MM.1S (cell line): ENCODE results near the gene KHSRP.

ENCODE experiments used
- DNase-seq: peaks from one replicate; pipeline ENCODE4 v3.0.0-alpha.2; 2015
- H2AFZ ChIP-seq: fragments of 300-600 bp; sonication (generic); 2 replicates; pipeline ENCODE4 v1.6.0; 2016; ENCODE audit warnings: antibody characterized with exemption, low read length
- H3F3A ChIP-seq: fragments of 300-600 bp; sonication (generic); 2 replicates; pipeline ENCODE4 v1.6.1; 2016; ENCODE audit warnings: mild to moderate bottlenecking, antibody characterized with exemption, low read length, moderate library complexity, mixed read lengths; ENCODE audit not compliant: insufficient read depth
- H3K27ac ChIP-seq: fragments of 300-600 bp; sonication (generic); 2 replicates; pipeline ENCODE4 v1.5.1; 2016; ENCODE audit warnings: mild to moderate bottlenecking, low read length
- H3K27me3 ChIP-seq: fragments of 300-600 bp; sonication (generic); replicated peaks from 2 replicates; pipeline ENCODE4 v1.6.0; 2016; ENCODE audit warnings: low read length; ENCODE audit not compliant: insufficient read depth
- H3K36me3 ChIP-seq: fragments of 300-600 bp; sonication (generic); replicated peaks from 2 replicates; pipeline ENCODE4 v1.6.1; 2016; ENCODE audit warnings: mild to moderate bottlenecking, low read length, mixed read lengths; ENCODE audit not compliant: insufficient read depth
- H3K4me1 ChIP-seq: fragments of 300-600 bp; sonication (generic); 2 replicates; pipeline ENCODE4 v1.6.1; 2016; ENCODE audit warnings: low read length, mixed read lengths
- H3K4me2 ChIP-seq: fragments of 300-600 bp; sonication (generic); 2 replicates; pipeline ENCODE4 v1.6.0; 2016; ENCODE audit warnings: low read depth, low read length
- H3K4me3 ChIP-seq: fragments of 300-600 bp; sonication (generic); 2 replicates; pipeline ENCODE4 v1.5.1; 2016; ENCODE audit warnings: low read length, mixed read lengths
- H3K79me2 ChIP-seq: fragments of 300-600 bp; sonication (generic); 2 replicates; pipeline ENCODE4 v1.6.1; 2016; ENCODE audit warnings: mixed run types, low read length, mixed read lengths
- H3K9ac ChIP-seq: fragments of 300-600 bp; sonication (generic); 2 replicates; pipeline ENCODE4 v1.6.1; 2016; ENCODE audit warnings: low read length, mixed read lengths
- H3K9me2 ChIP-seq: fragments of 300-600 bp; sonication (generic); replicated peaks from 2 replicates; pipeline ENCODE4 v1.6.1; 2016; ENCODE audit warnings: mild to moderate bottlenecking, low read length, mixed read lengths; ENCODE audit not compliant: insufficient read depth
- H3K9me3 ChIP-seq: fragments of 300-600 bp; sonication (generic); replicated peaks from 2 replicates; pipeline ENCODE4 v1.6.1; 2016; ENCODE audit warnings: mild to moderate bottlenecking, low read length, mixed read lengths; ENCODE audit not compliant: insufficient read depth
- H4K20me1 ChIP-seq: fragments of 300-600 bp; sonication (generic); 2 replicates; pipeline ENCODE4 v1.6.1; 2016; ENCODE audit warnings: mild to moderate bottlenecking, low read length, moderate library complexity, mixed read lengths; ENCODE audit not compliant: insufficient read depth
- EZH2 ChIP-seq: fragments of 300-600 bp; sonication (generic); optimal IDR thresholded peaks from 2 replicates; pipeline ENCODE3; 2017; ENCODE audit warnings: low read depth, mild to moderate bottlenecking, antibody characterized with exemption, low read length, mixed read lengths
- EZH2phosphoT487 ChIP-seq: fragments of 300-600 bp; sonication (generic); IDR thresholded peaks from 2 replicates; pipeline ENCODE4 v1.6.1; 2018; ENCODE audit warnings: antibody characterized with exemption, low read length
- TF ChIP-seq, protein P1 (sequence below): fragments of 300-600 bp; sonication (generic); IDR thresholded peaks from 2 replicates; pipeline ENCODE4 v1.5.1; 2016; ENCODE audit warnings: antibody characterized with exemption, low read length, mixed read lengths

KHSRP gene

GRCh38 chr19:6471076-6471475 is 46.5 kb upstream of the KHSRP start:
- Histone ChIP-seq H3K4me2 (no peak overlapping the region), H3K36me3 (no peaks in the 10 kb centered on the region), H3K9ac (no peak overlapping the region), H3K79me2 (no peaks in the 10 kb centered on the region), H4K20me1 (no peaks in the 10 kb centered on the region), H3K27ac (no peak overlapping the region), H3K4me1 (no peaks in the 10 kb centered on the region), H3K4me3 (no peak overlapping the region), H3K9me3 (no peaks in the 10 kb centered on the region), H3F3A (no peaks in the 10 kb centered on the region), H3K9me2 (no peaks in the 10 kb centered on the region), H3K27me3 (no peaks in the 10 kb centered on the region), H2AFZ (no peak overlapping the region)
- no peak for TF ChIP-seq EZH2phosphoT487
- no peak for TF ChIP-seq EZH2
- TF ChIP-seq, protein P1, sequence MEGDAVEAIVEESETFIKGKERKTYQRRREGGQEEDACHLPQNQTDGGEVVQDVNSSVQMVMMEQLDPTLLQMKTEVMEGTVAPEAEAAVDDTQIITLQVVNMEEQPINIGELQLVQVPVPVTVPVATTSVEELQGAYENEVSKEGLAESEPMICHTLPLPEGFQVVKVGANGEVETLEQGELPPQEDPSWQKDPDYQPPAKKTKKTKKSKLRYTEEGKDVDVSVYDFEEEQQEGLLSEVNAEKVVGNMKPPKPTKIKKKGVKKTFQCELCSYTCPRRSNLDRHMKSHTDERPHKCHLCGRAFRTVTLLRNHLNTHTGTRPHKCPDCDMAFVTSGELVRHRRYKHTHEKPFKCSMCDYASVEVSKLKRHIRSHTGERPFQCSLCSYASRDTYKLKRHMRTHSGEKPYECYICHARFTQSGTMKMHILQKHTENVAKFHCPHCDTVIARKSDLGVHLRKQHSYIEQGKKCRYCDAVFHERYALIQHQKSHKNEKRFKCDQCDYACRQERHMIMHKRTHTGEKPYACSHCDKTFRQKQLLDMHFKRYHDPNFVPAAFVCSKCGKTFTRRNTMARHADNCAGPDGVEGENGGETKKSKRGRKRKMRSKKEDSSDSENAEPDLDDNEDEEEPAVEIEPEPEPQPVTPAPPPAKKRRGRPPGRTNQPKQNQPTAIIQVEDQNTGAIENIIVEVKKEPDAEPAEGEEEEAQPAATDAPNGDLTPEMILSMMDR = no peak
- no peak for DNase-seq

DNA sequence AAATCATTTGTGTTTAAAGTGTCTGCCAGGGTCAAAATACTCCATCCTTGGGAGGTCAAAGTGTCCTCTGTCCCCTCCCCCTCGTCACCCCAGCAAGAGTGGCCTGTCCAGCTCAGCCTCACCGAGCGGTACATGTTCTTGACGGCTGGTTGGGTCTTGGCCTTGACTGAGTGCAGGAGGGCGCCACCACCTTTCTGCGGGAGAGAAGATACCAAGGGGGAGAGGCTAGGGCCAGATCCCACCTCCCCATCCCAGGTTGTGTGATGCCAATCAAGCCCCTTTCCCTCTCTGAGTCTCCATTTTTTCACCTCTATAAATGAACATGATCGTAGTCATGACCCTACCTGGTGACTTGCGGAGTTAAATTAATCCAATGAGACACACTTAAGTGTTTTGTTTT is 45.6 kb upstream of the KHSRP start:
- H3K27ac ChIP-seq = no peak overlapping the region
- H3K9me2 ChIP-seq = no peaks in the 10 kb centered on the region
- H4K20me1 ChIP-seq = no peaks in the 10 kb centered on the region
- H3K36me3 ChIP-seq = no peaks in the 10 kb centered on the region
- H3K4me1 ChIP-seq = no peaks in the 10 kb centered on the region
- H3K79me2 ChIP-seq = no peaks in the 10 kb centered on the region
- H3K4me2 ChIP-seq = no peak overlapping the region
- no peaks in the 10 kb centered on the region for H3F3A ChIP-seq
- no peak overlapping the region for H3K9ac ChIP-seq
- no peaks in the 10 kb centered on the region for H3K27me3 ChIP-seq
- TF ChIP-seq, protein P1 = no peak
- TF ChIP-seq EZH2 (no peak), EZH2phosphoT487 (no peak)
- DNase-seq = no peak
- H2AFZ ChIP-seq = no peak overlapping the region
- H3K9me3 ChIP-seq = no peaks in the 10 kb centered on the region
- H3K4me3 ChIP-seq = no peak overlapping the region

GRCh38 chr19:6467384-6467783 is 42.8 kb upstream of the KHSRP start:
- H3F3A ChIP-seq = no peaks in the 10 kb centered on the region
- H3K27me3 ChIP-seq = no peaks in the 10 kb centered on the region
- no peak for DNase-seq
- no peaks in the 10 kb centered on the region for H3K9me3 ChIP-seq
- peaks cover 5% of the 10 kb centered on the region; the same call in 1 of the 2 replicates for H3K79me2 ChIP-seq
- H2AFZ ChIP-seq = no peak overlapping the region
- H3K4me2 ChIP-seq = no peak overlapping the region
- H3K9ac ChIP-seq = no peak overlapping the region
- H3K4me3 ChIP-seq = no peak overlapping the region
- no peaks in the 10 kb centered on the region for H3K36me3 ChIP-seq
- no peak overlapping the region for H3K27ac ChIP-seq
- no peak for TF ChIP-seq EZH2phosphoT487
- TF ChIP-seq EZH2 = no peak
- TF ChIP-seq, protein P1 = no peak
- H3K9me2 ChIP-seq = no peaks in the 10 kb centered on the region
- H4K20me1 ChIP-seq = no peaks in the 10 kb centered on the region
- H3K4me1 ChIP-seq = no peaks in the 10 kb centered on the region
